NK-92 (cell line): ENCODE measurements around the gene PPFIA3.
"Not testable (repeated sequence)": the region's sequence is repeated elsewhere in the genome, so short reads cannot be mapped to it uniquely, and the experiment has no call there.

Experiments
- DNase-seq: peaks from one replicate; lab custom pipeline; 2025; ENCODE audit not compliant: unreplicated experiment; lab: John Stamatoyannopoulos, UW

The PPFIA3 gene

GRCh38 chr19:49102303-49102702 is 17.0 kb upstream of the PPFIA3 start:
- no peak for DNase-seq

- no peak for DNase-seq
Measured at GRCh38 chr19:49103331-49104085, 15.8 kb upstream of the PPFIA3 start.

GRCh38 chr19:49104229-49104864 is 15.0 kb upstream of the PPFIA3 start:
- DNase-seq: no peak

- no peak for DNase-seq
Measured at GRCh38 chr19:49106648-49107135, 12.7 kb upstream of the PPFIA3 start.

GRCh38 chr19:49107625-49108459 is 11.5 kb upstream of the PPFIA3 start:
- no peak for DNase-seq

- no peak for DNase-seq
Measured at GRCh38 chr19:49109051-49109450, 10.3 kb upstream of the PPFIA3 start.

- no peak for DNase-seq
Measured at GRCh38 chr19:49109569-49110233, 9.6 kb upstream of the PPFIA3 start.

- no peak for DNase-seq
Measured at GRCh38 chr19:49110567-49110966, 8.8 kb upstream of the PPFIA3 start.

GRCh38 chr19:49111218-49111998 is 7.9 kb upstream of the PPFIA3 start:
- DNase-seq: no peak

GRCh38 chr19:49113762-49114629 is 5.3 kb upstream of the PPFIA3 start, which contains the start of gene LIN7B:
Gene LIN7B (plus strand): TSS chr19:49114370. CDS start chr19:49114405, 35 bp downstream.
- no peak for DNase-seq

- DNase-seq: no peak
Measured at GRCh38 chr19:49114630-49115363, 4.5 kb upstream of the PPFIA3 start.

GRCh38 chr19:49116544-49116943 is 2.8 kb upstream of the PPFIA3 start:
- DNase-seq: no peak

- DNase-seq: no peak
Measured at GRCh38 chr19:49117677-49118564, 1.4 kb upstream of the PPFIA3 start.

GRCh38 chr19:49118565-49119410 is 556 bp upstream of the PPFIA3 start, which contains the start of gene C19orf73:
Gene C19orf73 (minus strand): TSS chr19:49119143. CDS start chr19:49119022, 121 bp downstream.
- peak; percentile 60 for DNase-seq

GRCh38 chr19:49120325-49120683 is 960 bp downstream of the PPFIA3 start:
- DNase-seq: no peak

- DNase-seq: no peak
Measured at GRCh38 chr19:49120868-49121267, 1.5 kb downstream of the PPFIA3 start.

- not testable (repeated sequence) for DNase-seq
Measured at GRCh38 chr19:49121841-49122240, 2.5 kb downstream of the PPFIA3 start.
